HEK293T (cell line): ENCODE measurements around the gene TRPC4AP.

Source experiments
- CTCF ChIA-PET: fragments of 350-600 bp; formaldehyde crosslinking; extraction: SDS; loops from one replicate; lab custom pipeline; 2021; ENCODE audit warnings: antibody characterized with exemption, inconsistent platforms; lab: Yijun Ruan, JAX
- POLR2A ChIA-PET: fragments of 350-600 bp; formaldehyde crosslinking; extraction: SDS; loops from one replicate; lab custom pipeline; 2020; ENCODE audit warnings: antibody characterized with exemption, inconsistent platforms; lab: Yijun Ruan, JAX
- DNase-seq: peaks from one replicate; pipeline ENCODE4 v3.0.0; 2012; ENCODE audit warnings: mixed read lengths; ENCODE audit errors: extremely low spot score
- ARNT ChIP-seq: fragments of 450-650 bp; IDR thresholded peaks from 2 replicates; pipeline ENCODE4 v1.6.1; 2017; ENCODE audit warnings: mild to moderate bottlenecking
- BHLHE40 ChIP-seq: fragments of 450-650 bp; IDR thresholded peaks from 2 replicates; pipeline ENCODE4 v1.6.1; 2016; ENCODE audit warnings: mild to moderate bottlenecking, moderate library complexity, borderline replicate concordance
- CTBP1 ChIP-seq: fragments of 450-650 bp; IDR thresholded peaks from 2 replicates; pipeline ENCODE4 v1.6.1; 2016; ENCODE audit warnings: borderline replicate concordance
- ELF4 ChIP-seq: fragments of 450-650 bp; IDR thresholded peaks from 2 replicates; pipeline ENCODE4 v1.6.1; 2017; ENCODE audit warnings: antibody characterized with exemption
- FOXA1 ChIP-seq: fragments of 450-650 bp; IDR thresholded peaks from 2 replicates; pipeline ENCODE4 v1.6.1; 2016; ENCODE audit warnings: mild to moderate bottlenecking
- FOXK2 ChIP-seq: fragments of 450-650 bp; IDR thresholded peaks from 2 replicates; pipeline ENCODE4 v1.6.1; 2016; ENCODE audit warnings: mild to moderate bottlenecking
- FOXM1 ChIP-seq: fragments of 450-650 bp; IDR thresholded peaks from 2 replicates; pipeline ENCODE4 v1.6.1; 2017; ENCODE audit warnings: mild to moderate bottlenecking, borderline replicate concordance
- HDGF ChIP-seq: fragments of 450-650 bp; IDR thresholded peaks from 2 replicates; pipeline ENCODE4 v1.6.1; 2017; ENCODE audit warnings: antibody characterized with exemption, borderline replicate concordance
- L3MBTL2 ChIP-seq: fragments of 450-650 bp; conservative IDR thresholded peaks from 2 replicates; pipeline ENCODE4 v1.6.1; 2016; ENCODE audit warnings: mild to moderate bottlenecking
- LEF1 ChIP-seq: fragments of 450-650 bp; IDR thresholded peaks from 2 replicates; pipeline ENCODE4 v1.6.1; 2017; ENCODE audit warnings: mild to moderate bottlenecking, borderline replicate concordance
- NFRKB ChIP-seq: fragments of 450-650 bp; IDR thresholded peaks from 2 replicates; pipeline ENCODE4 v1.6.1; 2016; ENCODE audit warnings: mild to moderate bottlenecking, moderate library complexity
- PKNOX1 ChIP-seq: fragments of 450-650 bp; IDR thresholded peaks from 2 replicates; pipeline ENCODE4 v1.6.1; 2016
- SP1 ChIP-seq: fragments of 450-650 bp; IDR thresholded peaks from 2 replicates; pipeline ENCODE4 v1.6.1; 2017
- SUZ12 ChIP-seq: fragments of 450-650 bp; IDR thresholded peaks from 2 replicates; pipeline ENCODE4 v1.6.1; 2016; ENCODE audit warnings: mild to moderate bottlenecking
- TARDBP ChIP-seq: fragments of 450-650 bp; IDR thresholded peaks from 2 replicates; pipeline ENCODE4 v1.6.1; 2016
- ZNF384 ChIP-seq: fragments of 450-650 bp; IDR thresholded peaks from 2 replicates; pipeline ENCODE4 v1.6.1; 2016

The TRPC4AP gene

GRCh38 chr20:34993941-34994508 lies 98.6 kb downstream of the TRPC4AP start:
- ChIA-PET POLR2A (no interaction called here), CTCF (no interaction called here)
- DNase-seq, result no peak
- TF ChIP-seq PKNOX1 (no peak), CTBP1 (no peak), HDGF (no peak), ZNF384 (no peak), SP1 (no peak), TARDBP (no peak), ELF4 (no peak)

- TF ChIP-seq BHLHE40, result no peak
- TF ChIP-seq LEF1, result no peak
- TF ChIP-seq SUZ12, result no peak
- no peak for TF ChIP-seq NFRKB
- no peak for TF ChIP-seq HDGF
- no peak for TF ChIP-seq ZNF384
- no peak for TF ChIP-seq PKNOX1
- TF ChIP-seq CTBP1, result no peak
- TF ChIP-seq SP1, result no peak
- no peak for TF ChIP-seq FOXK2
- TF ChIP-seq L3MBTL2, result no peak
- TF ChIP-seq FOXM1, result no peak
- no peak for TF ChIP-seq ARNT
- TF ChIP-seq TARDBP, result no peak
- TF ChIP-seq ELF4, result no peak
- TF ChIP-seq FOXA1, result no peak
- no peak for DNase-seq
- ChIA-PET POLR2A (no interaction called here), CTCF (no interaction called here)
Observed at GRCh38 chr20:34992751-34993417, 99.7 kb downstream of the TRPC4AP start.

GRCh38 chr20:34990661-34991214 lies 101.9 kb downstream of the TRPC4AP start:
- POLR2A ChIA-PET, result no interaction called here
- TF ChIP-seq SUZ12 (no peak), CTBP1 (no peak), BHLHE40 (no peak), ELF4 (no peak), FOXK2 (no peak), FOXA1 (no peak), TARDBP (no peak), NFRKB (no peak), L3MBTL2 (no peak), FOXM1 (no peak), ZNF384 (no peak), HDGF (no peak), LEF1 (no peak)
- no peak for DNase-seq
- CTCF ChIA-PET, result no interaction called here

GRCh38 chr20:34990231-34990630 lies 102.4 kb downstream of the TRPC4AP start:
- ChIA-PET POLR2A (no interaction called here), CTCF (no interaction called here)
- TF ChIP-seq L3MBTL2 (no peak), TARDBP (no peak), BHLHE40 (no peak), ARNT (no peak), HDGF (no peak), FOXM1 (no peak), PKNOX1 (no peak), FOXK2 (no peak), LEF1 (no peak), FOXA1 (no peak), SUZ12 (no peak)
- no peak for DNase-seq

- POLR2A ChIA-PET, result no interaction called here
- TF ChIP-seq ARNT (no peak), ELF4 (no peak), FOXA1 (no peak)
- DNase-seq, result no peak
- CTCF ChIA-PET, result no interaction called here
Observed at GRCh38 chr20:34989670-34990069, 102.9 kb downstream of the TRPC4AP start.

- ChIA-PET POLR2A (no interaction called here), CTCF (no interaction called here)
- TF ChIP-seq FOXK2 (no peak), TARDBP (no peak), NFRKB (no peak), FOXM1 (no peak), CTBP1 (no peak), SP1 (no peak), ARNT (no peak)
- no peak for DNase-seq
Observed at GRCh38 chr20:34989118-34989517, 103.5 kb downstream of the TRPC4AP start.
